NT2/D1 (cell line): ENCODE results near the gene RABGGTA.

Source experiments
- SUZ12 ChIP-seq: IDR thresholded peaks from 2 replicates; pipeline ENCODE4 v1.6.1; 2011; ENCODE audit not compliant: insufficient read length, insufficient read depth; ENCODE audit errors: extremely low read depth
- YY1 ChIP-seq: IDR thresholded peaks from 2 replicates; pipeline ENCODE4 v1.6.1; 2011; ENCODE audit not compliant: insufficient read length, insufficient read depth
- ZNF274 ChIP-seq: IDR thresholded peaks from 2 replicates; pipeline ENCODE4 v1.6.1; 2011; ENCODE audit warnings: mild to moderate bottlenecking, low read depth, low read length

- TF ChIP-seq SUZ12 (no peak), ZNF274 (no peak), YY1 (no peak)
Measured at GRCh38 chr14:24234095-24235005, 37.0 kb downstream of the RABGGTA start.
